ENCODE results near the gene SKP2. TPM values are rescaled to one million over a fixed set of nuclear protein-coding genes. Genes with fewer than 3 reads are reported as not detected.
"Not testable (repeated sequence)": the region's sequence is repeated elsewhere in the genome, so short reads cannot be mapped to it uniquely, and the experiment has no call there.

Gene SKP2
- total RNA-seq, 1 donor from 2014 or later: 14.4 TPM

DNA sequence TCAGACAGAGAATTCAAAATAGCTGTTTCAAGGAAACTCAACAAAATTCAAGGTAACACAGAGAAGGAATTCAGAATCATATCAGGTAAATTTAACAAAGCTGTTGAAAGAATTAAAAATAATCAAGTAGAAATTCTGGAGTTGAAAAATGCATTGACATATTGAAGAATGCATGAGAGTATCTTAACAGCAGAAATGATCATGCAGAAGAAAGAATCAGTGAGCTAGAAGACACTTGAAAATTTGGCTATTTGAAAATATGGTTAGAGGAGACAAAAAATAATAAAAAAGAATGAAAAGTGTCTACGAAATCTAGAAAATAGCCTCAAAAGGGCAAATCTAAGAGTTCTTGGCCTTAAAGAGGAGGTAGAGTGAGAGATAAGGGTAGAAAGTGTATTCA is 23.1 kb upstream of the SKP2 start:
- Histone ChIP-seq H3K4me3 (no peak overlapping the region), H3K36me3 (peaks cover 4 to 28% of the 10 kb centered on the region in 2 donors), H3K9me3 (peaks cover 0 to 10% of the 10 kb centered on the region in 2 donors), H3K27me3 (no peaks in the 10 kb centered on the region), H3K27ac (no peak overlapping the region), H3K4me1 (no peaks in the 10 kb centered on the region)
- no peak for TF ChIP-seq CTCF (IDR thresholded peaks at IDR 0.05)
- no peak for DNase-seq (ENCODE audit: low spot score in 2 of 2)
- intact Hi-C loops (cut with DNase I): no loop called here

GRCh38 chr5:36129666-36130065 is 22.2 kb upstream of the SKP2 start:
- peaks cover 5 to 28% of the 10 kb centered on the region in 2 donors for H3K36me3 ChIP-seq
- H3K9me3 ChIP-seq: peaks cover 0 to 10% of the 10 kb centered on the region in 2 donors
- H3K4me1 ChIP-seq; DNase-seq (ENCODE audit: low spot score in 2 of 2); H3K4me3 ChIP-seq; intact Hi-C loops (cut with DNase I); H3K27me3 ChIP-seq; H3K27ac ChIP-seq: not testable (repeated sequence)

DNA sequence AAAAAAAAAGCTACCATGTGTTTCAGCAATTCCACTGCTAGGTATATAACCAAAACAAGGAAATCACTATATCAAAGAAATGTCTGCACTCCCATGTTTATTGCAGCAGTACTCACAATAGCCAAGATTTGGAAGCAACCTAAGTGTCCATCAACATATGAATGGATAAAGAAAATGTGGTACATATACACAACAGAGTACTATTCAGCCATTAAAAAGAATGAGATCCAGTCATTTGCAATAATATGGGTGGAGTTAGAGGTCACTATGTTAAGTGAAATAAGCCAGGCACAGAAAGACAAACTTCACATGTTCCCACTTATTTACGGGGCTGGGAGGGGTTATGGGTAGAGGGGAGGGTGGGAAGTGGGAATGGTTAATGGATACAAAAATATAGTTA is 18.9 kb upstream of the SKP2 start:
- H3K4me3 ChIP-seq; intact Hi-C loops (cut with DNase I); DNase-seq (ENCODE audit: low spot score in 2 of 2); H3K4me1 ChIP-seq; H3K27me3 ChIP-seq; H3K27ac ChIP-seq: not testable (repeated sequence)
- Histone ChIP-seq H3K36me3 (peaks cover 13 to 36% of the 10 kb centered on the region in 2 donors), H3K9me3 (peaks cover 0 to 10% of the 10 kb centered on the region in 2 donors)

DNA sequence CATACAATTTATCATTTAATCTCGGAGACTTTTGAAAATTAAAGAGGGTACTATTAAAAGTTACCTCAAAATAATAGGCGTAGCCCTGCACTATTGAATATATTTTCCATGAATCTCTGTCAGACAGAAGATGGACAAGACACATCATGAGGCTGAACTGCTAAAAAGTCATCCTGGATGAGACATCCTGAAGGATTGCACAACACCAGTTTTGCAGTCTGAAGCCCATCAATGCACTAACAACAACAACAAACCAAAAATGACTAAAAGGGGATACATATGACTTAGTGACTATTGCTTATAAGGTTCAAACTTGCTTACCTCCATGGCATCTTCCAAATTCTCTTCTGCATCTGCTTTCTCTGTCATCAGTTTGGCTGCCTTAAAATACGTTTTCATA is 15.9 kb upstream of the SKP2 start:
- DNase-seq (ENCODE audit: low spot score in 2 of 2): no peak
- TF ChIP-seq CTCF (IDR thresholded peaks at IDR 0.05): no peak
- H3K9me3 ChIP-seq: no peaks in the 10 kb centered on the region
- H3K4me1 ChIP-seq: no peaks in the 10 kb centered on the region
- no peaks in the 10 kb centered on the region for H3K27me3 ChIP-seq
- H3K27ac ChIP-seq: no peak overlapping the region
- intact Hi-C loops (cut with DNase I): no loop called here
- H3K36me3 ChIP-seq: peaks cover 11 to 38% of the 10 kb centered on the region in 2 donors
- H3K4me3 ChIP-seq: no peak overlapping the region

DNA sequence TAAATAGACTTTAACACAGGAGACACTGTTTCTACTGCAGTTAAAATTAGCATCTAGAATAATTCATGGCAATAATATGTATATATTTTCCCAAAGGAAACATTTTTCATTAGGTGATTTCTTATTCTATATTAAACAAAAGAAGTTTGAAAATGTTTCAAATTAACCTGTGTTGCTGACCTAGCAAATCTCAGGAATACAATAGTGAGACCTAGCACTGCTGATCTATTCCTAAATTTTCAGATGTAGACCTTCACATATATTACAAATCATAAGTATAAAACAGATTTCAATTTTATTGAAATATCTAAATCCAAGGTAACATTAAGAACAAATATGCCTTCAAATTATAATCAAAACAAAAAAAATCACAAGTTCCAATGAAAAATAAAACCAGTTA is 15.3 kb upstream of the SKP2 start:
- no peaks in the 10 kb centered on the region for H3K27me3 ChIP-seq
- no peak overlapping the region for H3K4me3 ChIP-seq
- no peaks in the 10 kb centered on the region for H3K4me1 ChIP-seq
- no peaks in the 10 kb centered on the region for H3K9me3 ChIP-seq
- TF ChIP-seq CTCF (IDR thresholded peaks at IDR 0.05): no peak
- intact Hi-C loops (cut with DNase I): no loop called here
- H3K27ac ChIP-seq: no peak overlapping the region
- DNase-seq (ENCODE audit: low spot score in 2 of 2): no peak
- H3K36me3 ChIP-seq: peaks cover 11 to 37% of the 10 kb centered on the region in 2 donors

GRCh38 chr5:36138900-36139683 is 12.8 kb upstream of the SKP2 start:
- no peak for DNase-seq (ENCODE audit: low spot score in 2 of 2)
- H3K4me3 ChIP-seq: no peak overlapping the region
- no peak overlapping the region for H3K27ac ChIP-seq
- no peaks in the 10 kb centered on the region for H3K4me1 ChIP-seq
- no peak for TF ChIP-seq CTCF (IDR thresholded peaks at IDR 0.05)
- H3K36me3 ChIP-seq: peaks cover 11 to 43% of the 10 kb centered on the region in 2 donors
- intact Hi-C loops (cut with DNase I): no loop called here
- no peaks in the 10 kb centered on the region for H3K27me3 ChIP-seq
- H3K9me3 ChIP-seq: no peaks in the 10 kb centered on the region

All from ascending aorta (tissue), 2 donors.